ENCODE results near the gene RPTOR. TPM values are rescaled to one million over a fixed set of nuclear protein-coding genes. Genes with fewer than 3 reads are reported as not detected.

Gene RPTOR
- polyA plus RNA-seq, 1 donor from 2014 or later = 8.0 TPM

DNA sequence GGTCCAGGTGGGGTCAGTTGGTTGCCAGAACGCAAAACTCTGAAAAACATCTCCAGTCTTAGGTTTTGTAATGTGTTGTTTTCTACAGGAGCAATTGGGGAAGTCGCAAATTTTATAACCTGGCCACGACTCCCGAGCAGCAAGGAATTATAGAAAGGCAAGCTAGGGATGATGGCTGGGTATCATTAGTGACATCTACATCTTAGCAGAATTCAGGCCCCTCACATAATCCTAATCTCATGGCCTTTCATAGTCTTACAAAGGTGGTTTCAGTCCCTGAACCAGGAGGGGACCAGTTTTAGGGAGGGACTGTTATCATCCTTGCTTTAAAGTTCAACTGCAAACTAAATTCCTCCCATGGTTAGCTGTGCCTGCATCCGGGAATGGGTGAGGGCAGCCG lies 117.9 kb downstream of the RPTOR start:
- no peak for TF ChIP-seq EP300 (conservative IDR thresholded peaks at IDR 0.05; ENCODE audit: poor library complexity, severe bottlenecking)
- TF ChIP-seq TAF1 (IDR thresholded peaks at IDR 0.05; ENCODE audit: low read depth) = no peak
- TF ChIP-seq POLR2AphosphoS5 (IDR thresholded peaks at IDR 0.05) = no peak
- TF ChIP-seq SMC3 (conservative IDR thresholded peaks at IDR 0.05; ENCODE audit: poor library complexity) = no peak
- TF ChIP-seq RAD21 (conservative IDR thresholded peaks at IDR 0.05) = no peak
- TF ChIP-seq CTCF (IDR thresholded peaks at IDR 0.05; ENCODE audit: poor library complexity, severe bottlenecking) = no peak
- TF ChIP-seq EZH2 (IDR thresholded peaks at IDR 0.05; ENCODE audit: borderline replicate concordance, insufficient read depth, low read length, poor library complexity, severe bottlenecking) = no peak
- no peak for TF ChIP-seq MXI1 (conservative IDR thresholded peaks at IDR 0.05; ENCODE audit: poor library complexity, severe bottlenecking)
- TF ChIP-seq, protein P1, sequence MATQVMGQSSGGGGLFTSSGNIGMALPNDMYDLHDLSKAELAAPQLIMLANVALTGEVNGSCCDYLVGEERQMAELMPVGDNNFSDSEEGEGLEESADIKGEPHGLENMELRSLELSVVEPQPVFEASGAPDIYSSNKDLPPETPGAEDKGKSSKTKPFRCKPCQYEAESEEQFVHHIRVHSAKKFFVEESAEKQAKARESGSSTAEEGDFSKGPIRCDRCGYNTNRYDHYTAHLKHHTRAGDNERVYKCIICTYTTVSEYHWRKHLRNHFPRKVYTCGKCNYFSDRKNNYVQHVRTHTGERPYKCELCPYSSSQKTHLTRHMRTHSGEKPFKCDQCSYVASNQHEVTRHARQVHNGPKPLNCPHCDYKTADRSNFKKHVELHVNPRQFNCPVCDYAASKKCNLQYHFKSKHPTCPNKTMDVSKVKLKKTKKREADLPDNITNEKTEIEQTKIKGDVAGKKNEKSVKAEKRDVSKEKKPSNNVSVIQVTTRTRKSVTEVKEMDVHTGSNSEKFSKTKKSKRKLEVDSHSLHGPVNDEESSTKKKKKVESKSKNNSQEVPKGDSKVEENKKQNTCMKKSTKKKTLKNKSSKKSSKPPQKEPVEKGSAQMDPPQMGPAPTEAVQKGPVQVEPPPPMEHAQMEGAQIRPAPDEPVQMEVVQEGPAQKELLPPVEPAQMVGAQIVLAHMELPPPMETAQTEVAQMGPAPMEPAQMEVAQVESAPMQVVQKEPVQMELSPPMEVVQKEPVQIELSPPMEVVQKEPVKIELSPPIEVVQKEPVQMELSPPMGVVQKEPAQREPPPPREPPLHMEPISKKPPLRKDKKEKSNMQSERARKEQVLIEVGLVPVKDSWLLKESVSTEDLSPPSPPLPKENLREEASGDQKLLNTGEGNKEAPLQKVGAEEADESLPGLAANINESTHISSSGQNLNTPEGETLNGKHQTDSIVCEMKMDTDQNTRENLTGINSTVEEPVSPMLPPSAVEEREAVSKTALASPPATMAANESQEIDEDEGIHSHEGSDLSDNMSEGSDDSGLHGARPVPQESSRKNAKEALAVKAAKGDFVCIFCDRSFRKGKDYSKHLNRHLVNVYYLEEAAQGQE (IDR thresholded peaks at IDR 0.05; ENCODE audit: borderline replicate concordance) = no peak
- no peaks in the 10 kb centered on the region for H3K36me3 ChIP-seq (ENCODE audit: insufficient read depth, low read length)
- H3K9me3 ChIP-seq (ENCODE audit: low read length) = no peaks in the 10 kb centered on the region
- H3K27ac ChIP-seq (ENCODE audit: low read length) = no peak overlapping the region
- no peak overlapping the region for H3K9ac ChIP-seq (ENCODE audit: low read length)
- no peak overlapping the region for H3K4me2 ChIP-seq (ENCODE audit: low read length)
- no peaks in the 10 kb centered on the region for H4K20me1 ChIP-seq (ENCODE audit: insufficient read depth)
- no peak overlapping the region for H2AFZ ChIP-seq (ENCODE audit: low read depth, low read length)
- H3K79me2 ChIP-seq (replicated peaks; ENCODE audit: insufficient read depth, low read length) = peaks cover 3% of the 10 kb centered on the region
- H3K9me2 ChIP-seq (ENCODE audit: insufficient read depth, low read length) = no peaks in the 10 kb centered on the region
- H3K27me3 ChIP-seq (ENCODE audit: insufficient read depth, low read depth, low read length) = no peaks in the 10 kb centered on the region
- no peaks in the 10 kb centered on the region for H3F3A ChIP-seq (ENCODE audit: insufficient read depth, low read length, poor library complexity, severe bottlenecking)
- no peak overlapping the region for H3K4me3 ChIP-seq (ENCODE audit: low read length)

DNA sequence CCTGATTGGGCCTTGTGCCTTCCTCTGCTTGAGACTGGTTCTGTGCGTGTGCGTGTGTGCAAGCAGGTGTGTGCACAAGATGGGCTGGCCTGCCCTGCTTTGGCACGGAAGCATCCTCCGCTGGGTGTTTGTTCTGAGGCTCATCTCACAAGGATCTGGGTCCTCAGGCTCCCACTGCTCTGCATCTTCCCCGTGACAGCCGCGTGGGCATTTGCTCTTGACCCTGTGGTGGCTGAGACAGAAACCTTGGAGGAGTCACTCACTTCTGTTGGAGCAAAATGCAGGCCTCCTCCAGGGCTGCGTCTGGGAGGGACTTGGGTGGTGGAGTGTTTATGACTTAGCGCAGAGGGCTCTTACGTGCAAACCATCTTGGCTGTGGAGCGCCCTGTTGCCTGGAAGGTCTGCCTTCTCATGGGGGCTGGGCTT lies 119.2 kb downstream of the RPTOR start:
- H3K27ac ChIP-seq (ENCODE audit: low read length) = no peak overlapping the region
- H4K20me1 ChIP-seq (ENCODE audit: insufficient read depth) = no peaks in the 10 kb centered on the region
- H3F3A ChIP-seq (ENCODE audit: insufficient read depth, low read length, poor library complexity, severe bottlenecking) = no peaks in the 10 kb centered on the region
- no peak for TF ChIP-seq POLR2AphosphoS5 (IDR thresholded peaks at IDR 0.05)
- no peak for TF ChIP-seq EP300 (conservative IDR thresholded peaks at IDR 0.05; ENCODE audit: poor library complexity, severe bottlenecking)
- TF ChIP-seq EZH2 (IDR thresholded peaks at IDR 0.05; ENCODE audit: borderline replicate concordance, insufficient read depth, low read length, poor library complexity, severe bottlenecking) = no peak
- TF ChIP-seq MXI1 (conservative IDR thresholded peaks at IDR 0.05; ENCODE audit: poor library complexity, severe bottlenecking) = no peak
- no peak for TF ChIP-seq CTCF (IDR thresholded peaks at IDR 0.05; ENCODE audit: poor library complexity, severe bottlenecking)
- TF ChIP-seq RAD21 (conservative IDR thresholded peaks at IDR 0.05) = no peak
- no peak for TF ChIP-seq TAF1 (IDR thresholded peaks at IDR 0.05; ENCODE audit: low read depth)
- TF ChIP-seq, protein P1 (IDR thresholded peaks at IDR 0.05; ENCODE audit: borderline replicate concordance) = no peak
- no peak for TF ChIP-seq SMC3 (conservative IDR thresholded peaks at IDR 0.05; ENCODE audit: poor library complexity)
- H3K27me3 ChIP-seq (ENCODE audit: insufficient read depth, low read depth, low read length) = no peaks in the 10 kb centered on the region
- no peaks in the 10 kb centered on the region for H3K9me3 ChIP-seq (ENCODE audit: low read length)
- H2AFZ ChIP-seq (ENCODE audit: low read depth, low read length) = no peak overlapping the region
- H3K4me2 ChIP-seq (ENCODE audit: low read length) = peak overlapping the region; percentile 11
- H3K9ac ChIP-seq (ENCODE audit: low read length) = no peak overlapping the region
- H3K79me2 ChIP-seq (replicated peaks; ENCODE audit: insufficient read depth, low read length) = peaks cover 3% of the 10 kb centered on the region
- H3K4me3 ChIP-seq (ENCODE audit: low read length) = no peak overlapping the region
- H3K9me2 ChIP-seq (ENCODE audit: insufficient read depth, low read length) = no peaks in the 10 kb centered on the region
- no peaks in the 10 kb centered on the region for H3K36me3 ChIP-seq (ENCODE audit: insufficient read depth, low read length)
